NCI-H345 (cell line): ENCODE data around the gene FADS2.

Experiments used
- DNase-seq: peaks from one replicate; lab custom pipeline; 2025; lab: John Stamatoyannopoulos, UW

FADS2 gene

GRCh38 chr11:61906522-61906909 is 78.4 kb downstream of the FADS2 start:
- DNase-seq: no peak

GRCh38 chr11:61907282-61907681 is 79.2 kb downstream of the FADS2 start:
- no peak for DNase-seq

GRCh38 chr11:61907871-61908729 is 80.0 kb downstream of the FADS2 start:
- no peak for DNase-seq

- no peak for DNase-seq
Measured at GRCh38 chr11:61908730-61909316, 80.7 kb downstream of the FADS2 start.

- no peak for DNase-seq
Measured at GRCh38 chr11:61910187-61911127, 82.4 kb downstream of the FADS2 start.

GRCh38 chr11:61911128-61911700 is 83.1 kb downstream of the FADS2 start:
- DNase-seq: no peak

- no peak for DNase-seq
Measured at GRCh38 chr11:61911701-61912529, 83.8 kb downstream of the FADS2 start.

GRCh38 chr11:61912530-61912898 is 84.4 kb downstream of the FADS2 start:
- DNase-seq: no peak

GRCh38 chr11:61912991-61913698 is 85.0 kb downstream of the FADS2 start:
- DNase-seq: no peak

- DNase-seq: no peak
Measured at GRCh38 chr11:61913699-61914395, 85.7 kb downstream of the FADS2 start.

GRCh38 chr11:61914471-61915171 is 86.5 kb downstream of the FADS2 start:
- DNase-seq: no peak

GRCh38 chr11:61916737-61917333 is 88.7 kb downstream of the FADS2 start:
- no peak for DNase-seq
